Measurements from ENCODE around the gene MX2. TPM values are rescaled to one million over a fixed set of nuclear protein-coding genes. Genes with fewer than 3 reads are reported as not detected.
A peak's percentile ranks its signal among the peaks of the same experiment; 100 is the strongest.

The MX2 gene
- total RNA-seq, 1 donor from 2014 or later: 5.0 TPM

GRCh38 chr21:41425954-41426675 lies 64.3 kb downstream of the MX2 start, which contains the start of gene MX1:
TSS of gene MX1 (plus strand) at chr21:41426239. CDS start at chr21:41432071, 5,832 bp downstream.
- intact Hi-C loops (cut with DNase I): no loop called here
- peak; percentile 91 for DNase-seq (ENCODE audit: low spot score)

GRCh38 chr21:41426676-41427404 lies 65.0 kb downstream of the MX2 start:
- intact Hi-C loops (cut with DNase I): no loop called here
- DNase-seq (ENCODE audit: low spot score): no peak

GRCh38 chr21:41427556-41427955 lies 65.7 kb downstream of the MX2 start:
- intact Hi-C loops (cut with DNase I): no loop called here
- no peak for DNase-seq (ENCODE audit: low spot score)

GRCh38 chr21:41428311-41428710 lies 66.5 kb downstream of the MX2 start:
- DNase-seq (ENCODE audit: low spot score): no peak
- intact Hi-C loops (cut with DNase I): no loop called here

- no peak for DNase-seq (ENCODE audit: low spot score)
- intact Hi-C loops (cut with DNase I): no loop called here
Measured at GRCh38 chr21:41428847-41429246, 67.0 kb downstream of the MX2 start.

GRCh38 chr21:41429305-41429704 lies 67.5 kb downstream of the MX2 start:
- intact Hi-C loops (cut with DNase I): no loop called here
- DNase-seq (ENCODE audit: low spot score): no peak

- intact Hi-C loops (cut with DNase I): no loop called here
- no peak for DNase-seq (ENCODE audit: low spot score)
Measured at GRCh38 chr21:41429925-41430491, 68.2 kb downstream of the MX2 start.

GRCh38 chr21:41431788-41432548 lies 70.1 kb downstream of the MX2 start:
- DNase-seq (ENCODE audit: low spot score): no peak
- intact Hi-C loops (cut with DNase I): no loop called here

- no peak for DNase-seq (ENCODE audit: low spot score)
- intact Hi-C loops (cut with DNase I): no loop called here
Measured at GRCh38 chr21:41432562-41433460, 71.0 kb downstream of the MX2 start.

GRCh38 chr21:41433566-41433965 lies 71.7 kb downstream of the MX2 start:
- DNase-seq (ENCODE audit: low spot score): no peak
- intact Hi-C loops (cut with DNase I): no loop called here

GRCh38 chr21:41435706-41436105 lies 73.9 kb downstream of the MX2 start:
- DNase-seq (ENCODE audit: low spot score): no peak
- intact Hi-C loops (cut with DNase I): no loop called here

- DNase-seq (ENCODE audit: low spot score): no peak
- intact Hi-C loops (cut with DNase I): no loop called here
Measured at GRCh38 chr21:41437729-41438128, 75.9 kb downstream of the MX2 start.

- intact Hi-C loops (cut with DNase I): no loop called here
Measured at GRCh38 chr21:41438425-41439113, 76.7 kb downstream of the MX2 start.

GRCh38 chr21:41439248-41439647 lies 77.4 kb downstream of the MX2 start:
- intact Hi-C loops (cut with DNase I): no loop called here
- peak; percentile 5 for DNase-seq (ENCODE audit: low spot score)

More at GRCh38 chr21:41438425-41439113, 76.7 kb downstream of the MX2 start:
- DNase-seq (ENCODE audit: low spot score): no peak

- intact Hi-C loops (cut with DNase I): no loop called here
- peak; percentile 63 for DNase-seq (ENCODE audit: low spot score)
Measured at GRCh38 chr21:41441546-41441945, 79.7 kb downstream of the MX2 start.

GRCh38 chr21:41442481-41443186 lies 80.8 kb downstream of the MX2 start:
- intact Hi-C loops (cut with DNase I): no loop called here

GRCh38 chr21:41443562-41443961 lies 81.7 kb downstream of the MX2 start:
- intact Hi-C loops (cut with DNase I): no loop called here
- DNase-seq (ENCODE audit: low spot score): peak; percentile 33

More at GRCh38 chr21:41442481-41443186, 80.8 kb downstream of the MX2 start:
- no peak for DNase-seq (ENCODE audit: low spot score)

Measured in cardiac septum (tissue), 1 donor.